Activated CD4-positive, alpha-beta T cell treated with anti-CD3 and anti-CD28 coated beads, Interleukin-2, Interleukin-4, amounts not matched to agents 100 ng/mL and 50 ng/mL, durations not matched to agents 16 hours and 8 hours (primary cell): Measurements from ENCODE around the gene SIL1.

Experiments used
- DNase-seq: peaks from one replicate; pipeline ENCODE4 v3.0.0-alpha.2; 2020; ENCODE audit warnings: low spot score

SIL1 gene

GRCh38 chr5:138955013-138955660 lies 243.0 kb downstream of the SIL1 start:
- DNase-seq = no peak

- DNase-seq = no peak
These were observed 243.7 kb downstream of the SIL1 start for GRCh38 chr5:138954257-138955012.

DNA sequence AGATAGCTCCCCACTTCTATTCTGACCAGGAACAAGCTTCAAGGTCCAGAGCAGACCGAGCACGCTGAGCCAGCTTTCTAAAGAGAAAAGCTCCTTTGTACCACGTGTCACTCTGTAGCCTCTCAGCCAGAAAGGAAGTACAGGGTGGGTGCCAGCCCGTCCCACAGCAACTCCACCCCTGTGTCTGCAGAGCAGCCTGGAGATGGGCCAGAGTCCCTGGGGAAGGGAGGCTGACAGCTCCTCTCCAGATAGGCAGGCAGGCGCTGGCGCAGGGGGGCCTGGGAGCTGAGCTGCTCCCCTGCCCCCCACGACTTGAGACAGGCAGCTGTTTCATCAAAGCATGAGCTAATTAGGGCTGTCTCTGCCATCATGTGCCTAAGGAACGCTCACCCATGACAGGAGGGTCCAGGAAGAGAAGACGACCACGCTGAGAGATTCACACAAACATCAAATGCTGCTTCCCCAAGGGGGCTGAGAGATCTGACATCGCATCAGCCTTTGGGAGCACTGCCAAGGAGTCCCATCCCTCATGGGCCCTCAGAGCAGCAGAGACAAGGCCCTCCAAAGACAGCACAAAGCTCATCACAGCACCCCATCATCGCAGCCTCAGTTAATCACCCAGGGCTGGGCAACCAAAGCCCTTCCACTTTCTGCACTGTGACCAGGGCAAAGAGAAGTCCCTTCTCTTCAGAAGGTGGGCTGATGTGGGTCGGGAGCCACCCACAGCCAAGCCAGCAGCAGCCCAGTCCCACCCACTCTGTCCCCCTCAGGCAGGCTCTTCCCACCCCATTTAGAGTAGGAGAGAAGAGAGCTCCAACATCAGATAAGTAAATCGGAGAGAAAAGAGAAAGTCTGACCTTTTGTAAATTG lies 244.5 kb downstream of the SIL1 start:
- no peak for DNase-seq

DNA sequence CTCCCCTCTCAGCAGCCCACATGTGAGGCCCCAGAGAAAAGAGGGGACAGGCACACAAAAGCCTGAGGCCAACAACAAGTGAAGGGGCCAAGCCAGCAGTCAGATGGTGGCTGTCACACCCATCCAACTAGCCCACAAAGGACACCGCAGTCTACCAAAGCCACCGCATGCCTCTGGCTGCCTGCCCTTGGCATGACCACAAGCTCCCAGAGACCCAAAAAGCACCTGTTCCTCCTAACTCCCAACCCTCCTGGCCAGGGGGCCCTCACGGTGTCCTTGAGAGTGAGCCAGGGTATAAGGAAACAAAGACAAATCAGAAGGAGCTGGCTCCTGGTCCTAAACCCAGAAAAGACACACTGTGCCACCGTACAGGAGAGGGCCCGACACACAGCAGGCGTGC lies 245.2 kb downstream of the SIL1 start:
- no peak for DNase-seq

DNA sequence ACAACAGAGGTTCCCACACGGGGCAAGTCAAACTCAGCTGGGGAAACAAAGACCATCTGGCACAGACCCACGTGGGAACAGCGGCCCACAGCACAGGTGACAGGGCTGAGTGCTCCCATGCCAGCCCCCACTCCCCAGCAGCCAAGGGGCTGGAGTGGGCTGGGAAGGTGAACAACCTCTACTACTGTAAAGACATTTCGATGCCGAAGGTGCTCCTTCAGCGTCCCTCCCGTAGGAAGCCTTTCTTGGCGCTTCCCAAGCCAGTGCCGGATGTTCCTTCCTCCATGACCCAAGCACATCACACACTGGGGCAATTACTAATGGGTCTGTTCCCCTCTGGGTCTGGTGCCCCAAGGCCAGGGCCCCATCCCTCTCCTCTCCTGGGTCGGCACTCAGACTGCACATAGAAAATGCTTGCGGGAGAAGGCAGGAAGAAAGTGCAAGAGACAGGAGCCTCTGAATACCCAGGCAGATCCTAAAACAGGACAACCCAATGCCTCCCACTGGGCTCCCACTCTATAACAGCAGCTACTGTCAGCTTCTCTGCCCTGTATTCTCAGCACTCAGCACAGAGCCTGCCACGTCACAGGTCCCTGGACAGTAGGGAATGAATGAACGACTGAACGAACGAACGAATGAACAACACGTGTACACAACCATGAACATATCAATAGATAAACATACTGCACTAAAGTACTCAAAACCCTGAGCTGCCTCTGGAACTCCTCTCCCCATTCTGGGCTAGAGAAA lies 246.0 kb downstream of the SIL1 start:
- DNase-seq = no peak

DNA sequence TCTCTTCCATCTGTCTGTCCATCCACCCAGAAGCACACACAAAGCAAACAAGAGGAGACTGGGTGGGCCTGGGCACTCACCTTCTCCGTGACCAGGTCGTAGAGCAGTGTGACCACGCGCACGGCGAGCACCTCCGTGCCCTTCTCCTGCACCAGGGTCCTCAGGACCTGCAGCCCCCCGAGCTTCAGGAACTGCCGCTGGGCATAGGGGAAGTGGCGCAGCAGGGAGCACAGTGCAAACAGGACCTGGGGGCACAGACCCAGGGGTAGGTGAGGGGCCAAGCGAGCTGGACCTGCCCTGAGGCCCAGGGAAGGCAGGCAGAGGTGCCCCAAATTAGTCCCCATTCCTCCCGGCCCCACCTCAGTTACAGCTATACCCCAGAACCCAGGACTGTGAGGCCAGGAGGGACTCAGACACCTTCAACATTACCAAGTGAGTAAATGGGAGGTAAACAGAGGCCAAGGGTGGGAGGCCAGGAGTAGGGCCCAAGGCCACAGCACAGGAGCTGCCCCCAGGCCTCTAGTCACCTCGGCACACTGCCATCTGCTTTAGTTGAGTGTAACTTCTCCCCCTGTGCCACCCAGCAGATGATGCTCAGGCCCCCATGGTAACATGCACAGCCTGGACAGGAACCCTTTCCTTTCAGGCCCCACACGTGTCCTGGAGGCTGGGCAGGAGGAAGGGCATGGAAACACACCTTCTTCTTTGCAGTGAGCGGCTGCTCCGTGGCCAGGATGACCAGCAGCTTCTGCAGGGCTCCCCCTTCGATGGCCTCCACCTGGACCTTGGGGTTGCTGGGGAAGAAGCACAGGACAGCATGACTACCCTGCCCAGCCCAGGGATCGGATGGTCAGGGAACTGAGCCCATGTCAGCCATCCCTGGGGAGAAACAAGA lies 246.8 kb downstream of the SIL1 start:
- DNase-seq = no peak

GRCh38 chr5:138950421-138951031 lies 247.6 kb downstream of the SIL1 start:
- DNase-seq = no peak

GRCh38 chr5:138949988-138950387 lies 248.2 kb downstream of the SIL1 start:
- DNase-seq = no peak

GRCh38 chr5:138949223-138949574 lies 249.0 kb downstream of the SIL1 start:
- no peak for DNase-seq

DNA sequence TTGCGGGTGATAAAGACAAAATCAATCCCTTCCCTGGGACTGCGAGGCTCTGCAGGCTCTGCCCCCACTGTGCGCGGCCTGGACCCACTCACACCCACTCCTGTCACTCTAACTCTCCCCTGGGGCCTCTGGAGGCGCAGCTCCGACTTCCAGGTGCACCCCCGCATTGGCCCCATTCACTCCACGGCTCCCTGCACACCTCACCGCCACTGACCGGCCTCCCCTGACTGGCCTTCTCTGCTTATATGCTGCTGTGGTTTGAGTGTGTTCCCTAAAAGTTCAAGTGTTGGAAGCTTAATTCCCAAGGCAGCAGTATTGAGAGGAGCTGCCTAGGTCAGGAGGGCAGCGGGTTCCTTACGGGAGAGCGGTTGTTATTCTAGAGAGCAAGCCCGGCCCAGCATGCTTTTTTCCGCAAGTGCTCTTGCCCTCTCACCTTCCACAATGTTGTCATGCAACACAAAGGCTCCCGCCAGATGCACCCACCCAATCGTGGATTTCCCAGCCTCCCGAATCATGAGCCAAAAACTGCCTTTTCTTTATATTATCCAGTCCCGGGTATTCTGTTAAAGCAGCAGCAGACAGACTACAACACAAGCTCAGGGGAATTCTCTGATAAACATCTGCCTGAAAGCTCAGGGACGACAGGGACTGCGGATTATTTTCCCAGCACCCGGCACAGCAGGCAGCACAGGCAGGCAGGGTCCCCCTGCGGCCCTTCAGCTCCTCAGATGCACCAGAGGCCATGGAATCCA lies 249.5 kb downstream of the SIL1 start:
- DNase-seq = no peak

DNA sequence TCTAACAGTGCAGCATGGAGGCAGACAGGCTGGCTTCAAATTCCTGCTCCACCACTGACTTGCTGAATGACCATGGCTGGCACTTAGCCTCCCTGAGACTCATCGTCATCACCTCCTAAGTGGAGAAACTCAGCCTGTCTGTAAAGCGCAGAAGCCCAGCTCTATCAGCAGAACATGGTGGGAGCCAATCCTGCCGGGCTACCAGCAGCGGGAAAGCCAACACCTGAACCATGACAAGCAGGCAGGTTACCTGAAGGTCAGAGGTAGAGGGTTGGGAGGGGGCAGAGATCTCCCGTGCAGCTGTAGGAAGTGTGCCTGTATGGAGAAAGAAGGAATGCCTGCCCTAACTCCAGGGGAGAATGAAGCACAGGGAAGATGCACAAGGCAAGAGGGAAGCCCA lies 250.4 kb downstream of the SIL1 start:
- no peak for DNase-seq

GRCh38 chr5:138946831-138947560 lies 251.2 kb downstream of the SIL1 start:
- DNase-seq = no peak

GRCh38 chr5:138946241-138946623 lies 251.9 kb downstream of the SIL1 start:
- DNase-seq = no peak

- no peak for DNase-seq
These were observed 252.5 kb downstream of the SIL1 start for GRCh38 chr5:138945421-138946240.

GRCh38 chr5:138944527-138945322 lies 253.4 kb downstream of the SIL1 start:
- no peak for DNase-seq

GRCh38 chr5:138943599-138944173 lies 254.5 kb downstream of the SIL1 start:
- no peak for DNase-seq

- no peak for DNase-seq
These were observed 255.3 kb downstream of the SIL1 start for GRCh38 chr5:138942861-138943260.
